HG03460 (cell line): Measurements from ENCODE around the gene CDKN2AIP.
"Not testable (repeated sequence)": the region's sequence is repeated elsewhere in the genome, so short reads cannot be mapped to it uniquely, and the experiment has no call there.

ENCODE experiments used
- ATAC-seq: cut with Tn5 transposase; IDR thresholded peaks from one replicate; pipeline ENCODE4 v1.9.1; 2021; ENCODE audit not compliant: unreplicated experiment

Gene CDKN2AIP

GRCh38 chr4:183413234-183414200 lies 30.9 kb upstream of the CDKN2AIP start:
- no peak for ATAC-seq

- ATAC-seq, result no peak
Observed at GRCh38 chr4:183416879-183417755, 27.3 kb upstream of the CDKN2AIP start.

GRCh38 chr4:183422962-183423631 lies 21.3 kb upstream of the CDKN2AIP start:
- ATAC-seq, result no peak

GRCh38 chr4:183424109-183424744 lies 20.2 kb upstream of the CDKN2AIP start:
- ATAC-seq, result no peak

- no peak for ATAC-seq
Observed at GRCh38 chr4:183426507-183426906, 17.9 kb upstream of the CDKN2AIP start.

GRCh38 chr4:183429489-183429888 lies 14.9 kb upstream of the CDKN2AIP start:
- ATAC-seq, result no peak

GRCh38 chr4:183430317-183430993 lies 14.0 kb upstream of the CDKN2AIP start:
- no peak for ATAC-seq

- no peak for ATAC-seq
Observed at GRCh38 chr4:183430994-183431347, 13.5 kb upstream of the CDKN2AIP start.

GRCh38 chr4:183431614-183432013 lies 12.8 kb upstream of the CDKN2AIP start:
- no peak for ATAC-seq

GRCh38 chr4:183433183-183433582 lies 11.3 kb upstream of the CDKN2AIP start:
- ATAC-seq, result not testable (repeated sequence)

- ATAC-seq, result no peak
Observed at GRCh38 chr4:183434264-183434663, 10.2 kb upstream of the CDKN2AIP start.

- no peak for ATAC-seq
Observed at GRCh38 chr4:183434666-183435190, 9.7 kb upstream of the CDKN2AIP start.

- ATAC-seq, result no peak
Observed at GRCh38 chr4:183435803-183436202, 8.6 kb upstream of the CDKN2AIP start.

GRCh38 chr4:183436417-183436816 lies 8.0 kb upstream of the CDKN2AIP start:
- no peak for ATAC-seq

- no peak for ATAC-seq
Observed at GRCh38 chr4:183437452-183437851, 7.0 kb upstream of the CDKN2AIP start.

GRCh38 chr4:183438458-183439113 lies 5.8 kb upstream of the CDKN2AIP start:
- no peak for ATAC-seq

- ATAC-seq, result no peak
Observed at GRCh38 chr4:183441276-183441675, 3.2 kb upstream of the CDKN2AIP start.

- ATAC-seq, result no peak
Observed at GRCh38 chr4:183443655-183444213, 702 bp upstream of the CDKN2AIP start.

- ATAC-seq, result peak; percentile 17
Observed at GRCh38 chr4:183445097-183445428, 627 bp downstream of the CDKN2AIP start.
